B cell (primary cell): ENCODE data around the gene AP5B1. TPM values are rescaled to one million over a fixed set of nuclear protein-coding genes. Genes with fewer than 3 reads are reported as not detected.

Experiments
- ATAC-seq: fragments of 200-7000 bp; cut with Tn5 transposase; one replicate; pipeline ENCODE4 v1.10.0; 2021; ENCODE audit warnings: low read depth, mild to moderate bottlenecking, moderate number of reproducible peaks, moderate library complexity
- CTCF ChIA-PET: fragments of 350-600 bp; sonication (Branson Sonifier 250); formaldehyde crosslinking; loops from one replicate; lab custom pipeline; 2021; ENCODE audit warnings: antibody characterized with exemption, inconsistent platforms; lab: Charles Lee
- POLR2A ChIA-PET: fragments of 350-600 bp; sonication (Branson Sonifier 250); formaldehyde crosslinking; loops from one replicate; lab custom pipeline; 2021; ENCODE audit warnings: antibody characterized with exemption; lab: Charles Lee
- DNase-seq: peaks from one replicate; pipeline ENCODE4 v3.0.0; 2013
- H2AFZ ChIP-seq: 2 replicates; pipeline ENCODE4 v1.6.1; 2012; ENCODE audit warnings: mild to moderate bottlenecking, low read depth, low read length; ENCODE audit not compliant: insufficient read depth, poor library complexity, severe bottlenecking
- H3K27ac ChIP-seq, 2 donors: 1 replicate in 1 of 2; 2 replicates in 1 of 2; pipeline ENCODE4 v1.5.1; 2012 to 2013; ENCODE audit warnings: low read length in 2 of 2, mild to moderate bottlenecking in 2 of 2, moderate library complexity in 1 of 2
- H3K27me3 ChIP-seq, 4 experiments: fragments of 200-600 bp in 1 of 4; sonication (generic) in 1 of 4; replicated peaks in 1 of 4; 1 replicate in 2 of 4; 2 replicates in 2 of 4; pipeline versions ENCODE4 v1.6.1 to v1.7.0; 2013 to 2016; ENCODE audit warnings: low read length in 3 of 4, mild to moderate bottlenecking in 2 of 4, mixed read lengths in 1 of 4, moderate library complexity in 1 of 4; ENCODE audit not compliant: insufficient read depth in 4 of 4, control insufficient read depth in 3 of 4; ENCODE audit errors: control extremely low read depth in 1 of 4
- H3K36me3 ChIP-seq, 2 experiments: replicated peaks in 1 of 2; 1 replicate in 1 of 2; 2 replicates in 1 of 2; pipeline versions ENCODE4 v1.6.1 to v1.7.1; 2013; ENCODE audit warnings: low read length in 1 of 2; ENCODE audit not compliant: insufficient read depth in 2 of 2, control insufficient read depth in 1 of 2; ENCODE audit errors: control extremely low read depth in 1 of 2, extremely low read depth in 1 of 2
- H3K4me1 ChIP-seq, 2 donors: fragments of 200-600 bp in 1 of 2; sonication (generic) in 1 of 2; 1 replicate in 1 of 2; 2 replicates in 1 of 2; pipeline versions ENCODE4 v1.5.1 to v1.6.1; 2013 to 2017; ENCODE audit warnings: low read length in 2 of 2; ENCODE audit not compliant: control insufficient read depth in 2 of 2, insufficient read depth in 2 of 2
- H3K4me2 ChIP-seq: replicated peaks from 2 replicates; pipeline ENCODE3; 2012; ENCODE audit warnings: mild to moderate bottlenecking, low read depth, low read length; ENCODE audit not compliant: poor library complexity, severe bottlenecking
- H3K4me3 ChIP-seq, 5 experiments: fragments of 200-600 bp in 1 of 5; sonication (generic) in 1 of 5; 1 replicate in 3 of 5; 2 replicates in 2 of 5; pipeline versions ENCODE4 v1.5.1 to v1.7.0; 2011 to 2016; ENCODE audit warnings: low read length in 4 of 5, mild to moderate bottlenecking in 4 of 5, low read depth in 2 of 5, control low read depth in 1 of 5, moderate library complexity in 1 of 5; ENCODE audit not compliant: insufficient read depth in 1 of 5; ENCODE audit errors: control extremely low read depth in 1 of 5, extremely low read depth in 1 of 5
- H3K79me2 ChIP-seq: fragments of 200-600 bp; sonication (generic); one replicate; pipeline ENCODE4 v1.6.0; 2016; ENCODE audit warnings: low read length; ENCODE audit not compliant: control insufficient read depth, insufficient read depth
- H3K9ac ChIP-seq: fragments of 200-600 bp; sonication (generic); 2 replicates; pipeline ENCODE4 v1.6.1; 2017; ENCODE audit warnings: mild to moderate bottlenecking, low read length, moderate library complexity
- H3K9me3 ChIP-seq, 3 donors: one replicate each; pipeline versions ENCODE4 v1.6.1 to v1.7.1; 2013; ENCODE audit warnings: low read length in 2 of 3; ENCODE audit not compliant: control insufficient read depth in 2 of 3, insufficient read depth in 1 of 3; ENCODE audit errors: control extremely low read depth in 1 of 3
- H4K20me1 ChIP-seq: 2 replicates; pipeline ENCODE4 v1.6.0; 2012; ENCODE audit warnings: mild to moderate bottlenecking, low read length; ENCODE audit not compliant: insufficient read depth, control insufficient read depth, poor library complexity, severe bottlenecking
- H3K27ac Mint-ChIP-seq: one replicate; pipeline ENCODE4 v1.8.0; 2021; ENCODE audit warnings: mixed read lengths
- H3K27me3 Mint-ChIP-seq: one replicate; pipeline ENCODE4 v1.8.0; 2021; ENCODE audit warnings: mixed read lengths
- H3K4me1 Mint-ChIP-seq: one replicate; pipeline ENCODE4 v1.8.0; 2021; ENCODE audit warnings: mixed read lengths
- H3K4me3 Mint-ChIP-seq: one replicate; pipeline ENCODE4 v1.8.0; 2021; ENCODE audit warnings: mixed read lengths
- H3K9me3 Mint-ChIP-seq: one replicate; pipeline ENCODE4 v1.8.0; 2022; ENCODE audit warnings: mixed read lengths; ENCODE audit not compliant: insufficient read depth
- CTCF ChIP-seq: fragments of 200-600 bp; IDR thresholded peaks from one replicate; pipeline ENCODE4 v1.8.0; 2022; ENCODE audit warnings: antibody characterized with exemption, mild to moderate bottlenecking
- EZH2 ChIP-seq: IDR thresholded peaks from 2 replicates; pipeline ENCODE4 v1.6.1; 2012; ENCODE audit warnings: borderline replicate concordance, low read depth, mild to moderate bottlenecking, moderate library complexity, low read length; ENCODE audit not compliant: insufficient read depth, poor library complexity, severe bottlenecking
- WGBS: methylation state at CpG from one replicate; pipeline ENCODE4 v1.1.5; 2013; ENCODE audit warnings: missing lambda C conversion rate; ENCODE audit not compliant: insufficient coverage; 5-methylcytosine and 5-hydroxymethylcytosine counted together
- intact Hi-C: fragments of 100-400 bp; cut with micrococcal nuclease; formaldehyde crosslinking; loops from one replicate; pipeline ENCODE4 v1.10.0; 2022
- polyA plus RNA-seq: library from polyadenylated mRNA; depleted of rRNA; stranded (reverse); fragments of >200 nt; gene quantifications from 2 replicates; pipeline ENCODE4 v1.2.3, GENCODE V29; 2012
- total RNA-seq, 2 donors: library from RNA; stranded (reverse); fragments of 120-200 nt in 1 of 2; gene quantifications; 1 replicate in 1 of 2; 2 replicates in 1 of 2; pipeline versions ENCODE4 v1.2.3 to v1.2.4, GENCODE V29; 2013 to 2022

AP5B1 gene
- total and polyA plus RNA-seq, 2 donors (not counting 1 experiment from before 2014, with no cell fraction given), result 9.6 to 25.2 TPM

- Histone ChIP-seq H3K9me3 (peaks cover 0 to 19% (median 0%) of the 10 kb centered on the region in 3 donors), H3K36me3 (no peaks in the 10 kb centered on the region), H3K27ac (no peak overlapping the region), H3K4me3 (no peak overlapping the region), H3K27me3 (peaks cover 0 to 62% (median 26%) of the 10 kb centered on the region in 4 experiments), H4K20me1 (no peaks in the 10 kb centered on the region), H3K79me2 (no peaks in the 10 kb centered on the region), H2AFZ (no peak overlapping the region), H3K9ac (no peak overlapping the region), H3K4me1 (peaks cover 26 to 43% of the 10 kb centered on the region in 2 donors), H3K4me2 (no peak overlapping the region)
- no peak for ATAC-seq
- whole genome bisulfite sequencing, result 78% methylated on average over 7 of the region's 14 CpGs
- Mint-ChIP-seq H3K4me3 (no peak overlapping the region), H3K27ac (no peak overlapping the region), H3K4me1 (peaks cover 47% of the 10 kb centered on the region), H3K27me3 (peaks cover 6% of the 10 kb centered on the region), H3K9me3 (no peaks in the 10 kb centered on the region)
- TF ChIP-seq EZH2 (no peak), CTCF (no peak)
- intact Hi-C loops, result no loop called here
- ChIA-PET POLR2A (interaction anchor here (2.3 kb wide), 1 partner anchor 10 kb away, joined by 9 read pairs; no protein-coding TSS in a partner anchor), CTCF (interaction anchor here (1.4 to 7.2 kb wide), 3 partner anchors 9 to 78 kb away, joined by 4 to 48 read pairs (median 35); partner anchors contain the start of genes AP5B1 and KAT5)
- DNase-seq, result no peak
These were observed 8.7 kb upstream of the AP5B1 start for GRCh38 chr11:65789230-65790103.

- H3K27ac Mint-ChIP-seq, result peak overlapping the region; percentile 41
- ChIA-PET POLR2A (interaction anchor here (0.7 kb wide), 1 partner anchor 9 kb away, joined by 3 read pairs; no protein-coding TSS in a partner anchor), CTCF (interaction anchor here (5.0 to 7.2 kb wide), 2 partner anchors 8 to 29 kb away, joined by 35 to 48 read pairs; partner anchors contain the start of gene AP5B1)
- Histone ChIP-seq H3K4me2 (peak overlapping the region; percentile 84), H3K27me3 (peaks cover 0 to 61% (median 26%) of the 10 kb centered on the region in 4 experiments), H3K79me2 (no peaks in the 10 kb centered on the region), H3K9me3 (peaks cover 0 to 19% (median 0%) of the 10 kb centered on the region in 3 donors), H2AFZ (no peak overlapping the region), H3K9ac (no peak overlapping the region), H4K20me1 (no peaks in the 10 kb centered on the region), H3K27ac (no peak overlapping the region), H3K4me3 (no peak overlapping the region), H3K36me3 (no peaks in the 10 kb centered on the region), H3K4me1 (peaks cover 26 to 43% of the 10 kb centered on the region in 2 donors)
- DNase-seq, result no peak
- whole genome bisulfite sequencing, result 95% methylated on average over 4 of the region's 6 CpGs
- no peak for ATAC-seq
- peak overlapping the region; percentile 90 for H3K4me3 Mint-ChIP-seq
- peaks cover 6% of the 10 kb centered on the region for H3K27me3 Mint-ChIP-seq
- no peaks in the 10 kb centered on the region for H3K9me3 Mint-ChIP-seq
- peaks cover 47% of the 10 kb centered on the region for H3K4me1 Mint-ChIP-seq
- TF ChIP-seq CTCF (no peak), EZH2 (no peak)
- intact Hi-C loops, result no loop called here
These were observed 8.0 kb upstream of the AP5B1 start for GRCh38 chr11:65788821-65789220.
